ENCODE measurements around the gene WDR72. TPM values are rescaled to one million over a fixed set of nuclear protein-coding genes. Genes with fewer than 3 reads are reported as not detected.

WDR72 gene
- total RNA-seq, 1 donor from 2014 or later, result 2.3 TPM

DNA sequence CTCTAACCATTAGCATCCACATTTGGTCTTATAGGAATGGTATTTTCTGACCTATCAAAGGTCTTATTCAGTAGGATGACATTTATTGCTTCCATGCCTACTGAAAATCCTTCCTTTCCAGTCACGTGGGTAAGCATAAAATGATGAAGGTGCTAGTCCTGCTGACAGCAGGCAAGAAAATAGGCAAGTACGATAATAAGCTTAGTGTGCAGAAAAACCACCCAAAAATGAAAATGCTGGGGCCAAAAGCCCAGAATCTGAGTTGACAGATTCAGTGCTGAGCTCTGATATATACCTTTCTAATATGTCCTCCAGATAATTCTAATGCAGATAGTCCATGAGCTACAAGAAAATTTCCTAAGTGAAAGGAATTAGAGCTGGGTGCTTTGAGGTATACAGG lies 194.8 kb downstream of the WDR72 start:
- no peak for DNase-seq (ENCODE audit: low read depth)
- TF ChIP-seq, protein P1, sequence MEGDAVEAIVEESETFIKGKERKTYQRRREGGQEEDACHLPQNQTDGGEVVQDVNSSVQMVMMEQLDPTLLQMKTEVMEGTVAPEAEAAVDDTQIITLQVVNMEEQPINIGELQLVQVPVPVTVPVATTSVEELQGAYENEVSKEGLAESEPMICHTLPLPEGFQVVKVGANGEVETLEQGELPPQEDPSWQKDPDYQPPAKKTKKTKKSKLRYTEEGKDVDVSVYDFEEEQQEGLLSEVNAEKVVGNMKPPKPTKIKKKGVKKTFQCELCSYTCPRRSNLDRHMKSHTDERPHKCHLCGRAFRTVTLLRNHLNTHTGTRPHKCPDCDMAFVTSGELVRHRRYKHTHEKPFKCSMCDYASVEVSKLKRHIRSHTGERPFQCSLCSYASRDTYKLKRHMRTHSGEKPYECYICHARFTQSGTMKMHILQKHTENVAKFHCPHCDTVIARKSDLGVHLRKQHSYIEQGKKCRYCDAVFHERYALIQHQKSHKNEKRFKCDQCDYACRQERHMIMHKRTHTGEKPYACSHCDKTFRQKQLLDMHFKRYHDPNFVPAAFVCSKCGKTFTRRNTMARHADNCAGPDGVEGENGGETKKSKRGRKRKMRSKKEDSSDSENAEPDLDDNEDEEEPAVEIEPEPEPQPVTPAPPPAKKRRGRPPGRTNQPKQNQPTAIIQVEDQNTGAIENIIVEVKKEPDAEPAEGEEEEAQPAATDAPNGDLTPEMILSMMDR (conservative IDR thresholded peaks at IDR 0.05; ENCODE audit: low read depth, low read length), result no peak
- H3K4me3 ChIP-seq (ENCODE audit: low read depth, low read length), result no peak overlapping the region

DNA sequence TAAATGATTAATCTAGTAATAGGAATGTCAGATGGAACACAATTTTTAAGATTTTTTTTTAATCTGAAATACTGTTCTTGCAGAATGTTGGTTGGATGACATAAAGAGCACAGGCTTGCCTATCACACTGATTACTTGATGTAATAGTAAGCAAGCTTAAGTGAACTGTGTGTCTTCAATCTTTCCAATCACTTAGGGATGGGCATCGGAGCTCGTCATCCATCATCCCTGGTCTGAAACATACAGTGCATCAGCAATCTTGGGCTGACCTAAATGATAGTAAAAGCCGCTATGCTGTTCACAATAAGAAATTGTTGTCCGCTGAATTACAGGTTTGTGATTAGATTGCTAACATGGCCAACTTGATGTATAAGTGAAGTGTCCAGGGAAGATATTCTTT lies 195.8 kb downstream of the WDR72 start:
- TF ChIP-seq, protein P1 (conservative IDR thresholded peaks at IDR 0.05; ENCODE audit: low read depth, low read length), result no peak
- no peak for DNase-seq (ENCODE audit: low read depth)
- no peak overlapping the region for H3K4me3 ChIP-seq (ENCODE audit: low read depth, low read length)

- peak overlapping the region; percentile 13 for H3K4me3 ChIP-seq (ENCODE audit: low read depth, low read length)
- TF ChIP-seq, protein P1 (conservative IDR thresholded peaks at IDR 0.05; ENCODE audit: low read depth, low read length), result no peak
- DNase-seq (ENCODE audit: low read depth), result no peak
Measured at GRCh38 chr15:53559364-53560277, 199.8 kb downstream of the WDR72 start.

DNA sequence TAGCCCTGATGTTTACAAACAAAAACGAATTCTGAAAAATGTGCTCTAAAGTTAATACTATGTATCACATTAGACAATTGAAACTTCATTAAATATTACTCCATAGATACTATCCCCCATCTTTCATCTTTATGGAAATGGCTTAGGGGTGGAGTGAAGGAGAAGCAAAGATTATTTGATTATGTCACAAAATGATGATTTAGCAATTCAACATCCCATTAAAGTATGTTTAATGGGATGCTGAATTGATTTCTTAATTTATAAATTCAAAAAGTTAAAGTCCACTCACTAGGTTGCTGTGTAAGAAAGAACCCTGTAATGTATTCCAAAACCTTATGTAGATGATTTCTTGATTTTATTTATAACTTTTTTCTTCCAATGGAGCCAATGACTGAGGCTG lies 201.1 kb downstream of the WDR72 start:
- TF ChIP-seq, protein P1 (conservative IDR thresholded peaks at IDR 0.05; ENCODE audit: low read depth, low read length), result no peak
- H3K4me3 ChIP-seq (ENCODE audit: low read depth, low read length), result no peak overlapping the region
- DNase-seq (ENCODE audit: low read depth), result no peak

- no peak overlapping the region for H3K4me3 ChIP-seq (ENCODE audit: low read depth, low read length)
- DNase-seq (ENCODE audit: low read depth), result no peak
- TF ChIP-seq, protein P1 (conservative IDR thresholded peaks at IDR 0.05; ENCODE audit: low read depth, low read length), result no peak
Measured at GRCh38 chr15:53555226-53555625, 204.2 kb downstream of the WDR72 start.

DNA sequence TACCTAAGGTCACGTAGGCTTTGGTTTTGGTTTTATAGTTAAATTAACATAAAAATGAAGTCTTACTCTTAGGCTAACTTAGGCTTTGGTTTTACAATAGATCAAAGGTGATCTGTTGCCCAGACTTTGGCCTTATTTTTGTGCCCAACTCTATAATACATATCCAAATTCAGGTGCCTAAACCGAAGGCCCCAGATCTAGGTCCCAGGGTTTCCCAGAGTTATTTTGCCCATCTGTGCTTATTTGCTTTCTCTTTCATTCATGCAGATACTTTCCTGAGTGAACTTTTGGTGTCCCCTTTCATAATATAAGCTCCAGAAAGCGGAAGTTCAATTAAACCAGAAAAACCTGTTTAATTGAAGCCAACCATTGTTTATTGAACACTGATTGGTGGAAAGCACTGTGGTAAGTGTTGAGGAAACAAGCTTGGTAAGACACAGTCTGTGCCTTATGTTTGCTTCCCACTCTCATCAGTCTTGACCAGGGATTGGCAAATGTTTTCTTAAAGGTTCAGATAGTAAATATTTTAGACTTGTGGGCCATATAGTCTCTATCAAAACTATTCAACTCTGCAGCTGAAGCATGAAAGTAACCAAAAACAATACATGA lies 209.7 kb downstream of the WDR72 start:
- H3K4me3 ChIP-seq (ENCODE audit: low read depth, low read length), result no peak overlapping the region
- DNase-seq (ENCODE audit: low read depth), result no peak
- TF ChIP-seq, protein P1 (conservative IDR thresholded peaks at IDR 0.05; ENCODE audit: low read depth, low read length), result no peak
